ENCODE results near the gene COX5A. TPM values are rescaled to one million over a fixed set of nuclear protein-coding genes. Genes with fewer than 3 reads are reported as not detected.

Gene COX5A
- total RNA-seq, 1 experiment from 2014 or later: 307 TPM

- ChIA-PET CTCF (interaction anchor here (1.0 to 1.1 kb wide), 3 partner anchors 8 to 45 kb away, joined by 3 read pairs; no protein-coding TSS in a partner anchor), RAD21 (ENCODE audit: low non-redundant PET in 1 of 2, low total read pairs in 2 of 2, uncharacterized antibody in 2 of 2, unreplicated experiment in 2 of 2) (interaction anchor here (0.5 to 0.7 kb wide), 3 partner anchors 15 to 45 kb away, joined by 3 read pairs; no protein-coding TSS in a partner anchor), POLR2A (interaction anchor here (0.9 to 1.7 kb wide), 5 partner anchors 8 to 146 kb away, joined by 3 to 8 read pairs (median 3); partner anchors contain the start of gene MPI)
- Histone ChIP-seq H3K9me3 (ENCODE audit: control insufficient read depth in 1 of 2, insufficient read depth in 1 of 2, low read depth in 1 of 2, low read length in 2 of 2) (no peaks in the 10 kb centered on the region), H3K4me2 (ENCODE audit: low read length) (peak overlapping the region; percentile 98), H2AFZ (ENCODE audit: low read depth, low read length, poor library complexity, severe bottlenecking) (no peak overlapping the region), H3K9ac (ENCODE audit: low read length) (peak overlapping the region; percentile 94), H3K36me3 (ENCODE audit: control insufficient read depth in 1 of 2, insufficient read depth in 2 of 2, low read length in 2 of 2) (peaks cover 4 to 19% of the 10 kb centered on the region in 2 experiments; a peak in 2 of 4 replicates), H3K9me2 (ENCODE audit: insufficient read depth) (no peaks in the 10 kb centered on the region), H3K4me1 (ENCODE audit: control insufficient read depth in 1 of 2, insufficient read depth in 2 of 2, low read length in 2 of 2) (peaks cover 10 to 17% of the 10 kb centered on the region in 2 experiments; a peak in 2 of 4 replicates), H3K27ac (ENCODE audit: low read depth, low read length) (peak overlapping the region; percentile 89), H4K20me1 (ENCODE audit: insufficient read depth) (no peaks in the 10 kb centered on the region; the same call in 1 of the 2 replicates), H3K4me3 (replicated peaks in 1 of 2; ENCODE audit: low read depth in 1 of 2, low read length in 2 of 2) (peak overlapping the region; percentile 73 to 96), H3K27me3 (ENCODE audit: insufficient read depth, low read length) (no peaks in the 10 kb centered on the region), H3K79me2 (ENCODE audit: insufficient read depth, low read length) (peaks cover 19% of the 10 kb centered on the region)
- intact Hi-C loops (cut with micrococcal nuclease): loop anchor here (5.0 kb wide), 1 partner anchor 81 kb away; no protein-coding TSS in a partner anchor
- peak; percentile 41 for ATAC-seq
- 0 out of 2 replicates have a peak, but pooled peaks have one; percentile 5 for TF ChIP-seq SIN3A (IDR thresholded peaks at IDR 0.05; ENCODE audit: low read depth)
- no peak for TF ChIP-seq POLR2AphosphoS5 (IDR thresholded peaks at IDR 0.05; ENCODE audit: low read depth, low read length)
- DNase-seq (ENCODE audit: low read depth, low spot score): no peak
- BruUV-seq (replicated peaks): no TSS peak
Observed at GRCh38 chr15:74906067-74906449, 31.8 kb downstream of the COX5A start.

DNA sequence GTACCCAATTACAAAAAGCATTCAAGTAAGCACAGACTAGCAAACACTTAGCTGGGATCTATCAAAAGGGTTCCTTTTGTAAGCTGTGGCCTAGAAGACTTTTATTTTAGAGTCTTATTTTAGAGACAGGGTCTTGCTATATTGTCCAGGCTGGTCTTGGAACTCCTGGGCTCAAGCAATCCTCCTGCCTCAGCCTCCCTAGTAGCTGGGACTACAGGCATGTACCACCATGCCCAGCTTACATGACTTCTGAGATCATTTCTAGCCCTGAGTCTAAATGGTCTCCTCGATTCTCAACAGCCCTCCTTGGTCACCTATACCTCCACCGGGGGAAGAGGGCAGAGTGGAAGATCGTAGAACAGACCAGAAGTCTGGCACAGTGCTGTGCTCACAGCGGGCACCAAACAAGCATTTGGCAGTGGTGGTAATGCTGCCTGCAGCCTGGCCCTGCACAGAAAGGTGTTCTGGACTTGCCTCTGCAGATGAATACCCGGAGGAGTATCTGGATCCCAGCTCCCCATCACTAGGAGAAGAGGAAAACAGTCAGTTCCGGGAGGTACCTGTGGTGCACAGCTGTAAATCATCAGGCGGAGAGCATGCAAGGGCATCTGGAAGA lies 33.6 kb downstream of the COX5A start:
- Histone ChIP-seq H3K9me2 (ENCODE audit: insufficient read depth) (no peaks in the 10 kb centered on the region), H3K4me1 (ENCODE audit: control insufficient read depth in 1 of 2, insufficient read depth in 2 of 2, low read length in 2 of 2) (peaks cover 10 to 17% of the 10 kb centered on the region in 2 experiments; a peak in 2 of 4 replicates), H3K27me3 (ENCODE audit: insufficient read depth, low read length) (no peaks in the 10 kb centered on the region), H2AFZ (ENCODE audit: low read depth, low read length, poor library complexity, severe bottlenecking) (no peak overlapping the region), H3K4me2 (ENCODE audit: low read length) (no peak overlapping the region), H3K27ac (ENCODE audit: low read depth, low read length) (no peak overlapping the region), H4K20me1 (ENCODE audit: insufficient read depth) (no peaks in the 10 kb centered on the region; the same call in 1 of the 2 replicates), H3K79me2 (ENCODE audit: insufficient read depth, low read length) (peaks cover 19% of the 10 kb centered on the region), H3K9ac (ENCODE audit: low read length) (no peak overlapping the region), H3K4me3 (replicated peaks in 1 of 2; ENCODE audit: low read depth in 1 of 2, low read length in 2 of 2) (no peak overlapping the region), H3K36me3 (ENCODE audit: control insufficient read depth in 1 of 2, insufficient read depth in 2 of 2, low read length in 2 of 2) (peaks cover 11 to 31% of the 10 kb centered on the region in 2 experiments; a peak in 3 of 4 replicates), H3K9me3 (ENCODE audit: control insufficient read depth in 1 of 2, insufficient read depth in 1 of 2, low read depth in 1 of 2, low read length in 2 of 2) (no peaks in the 10 kb centered on the region)
- ChIA-PET CTCF (no interaction called here), RAD21 (ENCODE audit: low non-redundant PET in 1 of 2, low total read pairs in 2 of 2, uncharacterized antibody in 2 of 2, unreplicated experiment in 2 of 2) (no interaction called here), POLR2A (no interaction called here)
- TF ChIP-seq EZH2 (IDR thresholded peaks at IDR 0.05): no peak
- TF ChIP-seq TCF7L2 (IDR thresholded peaks at IDR 0.05; ENCODE audit: borderline replicate concordance, extremely low read depth, insufficient read depth, insufficient read length): no peak
- no peak for ATAC-seq
- intact Hi-C loops (cut with micrococcal nuclease): no loop called here
- BruUV-seq (replicated peaks): no TSS peak
- DNase-seq (ENCODE audit: low read depth, low spot score): no peak
